GM19193 (cell line): Measurements from ENCODE around the gene CHCHD6.

ENCODE experiments used
- POLR2A ChIP-seq: IDR thresholded peaks from 4 replicates; pipeline ENCODE4 v1.6.1; 2011; ENCODE audit not compliant: insufficient read depth, insufficient read length; ENCODE audit errors: extremely low read depth

CHCHD6 gene

GRCh38 chr3:126865736-126866135 lies 161.7 kb downstream of the CHCHD6 start:
- TF ChIP-seq POLR2A, result no peak

GRCh38 chr3:126866175-126866759 lies 162.2 kb downstream of the CHCHD6 start:
- no peak for TF ChIP-seq POLR2A

- TF ChIP-seq POLR2A, result no peak
Observed at GRCh38 chr3:126867190-126867862, 163.3 kb downstream of the CHCHD6 start.

GRCh38 chr3:126867863-126868200 lies 163.8 kb downstream of the CHCHD6 start:
- no peak for TF ChIP-seq POLR2A

- no peak for TF ChIP-seq POLR2A
Observed at GRCh38 chr3:126870608-126871210, 166.7 kb downstream of the CHCHD6 start.

- no peak for TF ChIP-seq POLR2A
Observed at GRCh38 chr3:126872701-126873342, 168.8 kb downstream of the CHCHD6 start.

GRCh38 chr3:126873416-126873815 lies 169.4 kb downstream of the CHCHD6 start:
- no peak for TF ChIP-seq POLR2A

GRCh38 chr3:126878664-126879063 lies 174.6 kb downstream of the CHCHD6 start:
- TF ChIP-seq POLR2A, result no peak

- no peak for TF ChIP-seq POLR2A
Observed at GRCh38 chr3:126880901-126881300, 176.9 kb downstream of the CHCHD6 start.

- no peak for TF ChIP-seq POLR2A
Observed at GRCh38 chr3:126881861-126882260, 177.8 kb downstream of the CHCHD6 start.

- TF ChIP-seq POLR2A, result no peak
Observed at GRCh38 chr3:126883241-126883640, 179.2 kb downstream of the CHCHD6 start.

GRCh38 chr3:126885425-126885824 lies 181.4 kb downstream of the CHCHD6 start:
- TF ChIP-seq POLR2A, result no peak

- no peak for TF ChIP-seq POLR2A
Observed at GRCh38 chr3:126886217-126886616, 182.2 kb downstream of the CHCHD6 start.

- no peak for TF ChIP-seq POLR2A
Observed at GRCh38 chr3:126887686-126888085, 183.6 kb downstream of the CHCHD6 start.

- TF ChIP-seq POLR2A, result no peak
Observed at GRCh38 chr3:126888186-126888760, 184.2 kb downstream of the CHCHD6 start.
